ENCODE measurements around the gene CCDC85B. TPM values are rescaled to one million over a fixed set of nuclear protein-coding genes. Genes with fewer than 3 reads are reported as not detected.

CCDC85B gene
- total RNA-seq, 1 experiment from 2014 or later, result 14.7 TPM

- intact Hi-C loops (cut with micrococcal nuclease; ENCODE audit: unreplicated experiment), result loop anchor here (1.0 kb wide), 5 partner anchors 13 to 175 kb away; partner anchors contain the start of genes BANF1, EIF1AD, FOSL1 and KAT5
- Histone ChIP-seq H3K4me1 (peaks cover 31% of the 10 kb centered on the region), H3K36me3 (ENCODE audit: control insufficient read depth, insufficient read depth, low read length) (peaks cover 4% of the 10 kb centered on the region), H3K27me3 (replicated peaks; ENCODE audit: control insufficient read depth, insufficient read depth, low read length) (no peaks in the 10 kb centered on the region), H3K9me3 (no peaks in the 10 kb centered on the region), H3K4me3 (ENCODE audit: low read depth, low read length) (peak overlapping the region; percentile 68)
- H3K4me1 Mint-ChIP-seq (ENCODE audit: low read depth, unreplicated experiment), result peaks cover 31% of the 10 kb centered on the region
- ChIA-PET POLR2A (interaction anchor here (0.5 to 3.1 kb wide), 18 partner anchors 10 to 425 kb away, joined by 3 to 43 read pairs (median 6); partner anchors contain the start of genes BANF1, CFL1, EIF1AD and KAT5), CTCF (interaction anchor here (0.5 to 7.8 kb wide), 78 partner anchors 9 to 1071 kb away, joined by 3 to 241 read pairs (median 5); partner anchors contain the start of genes AP5B1, BANF1, CFL1 and CTSW)
- DNase-seq, result no peak
- H3K9me3 Mint-ChIP-seq (ENCODE audit: unreplicated experiment), result no peaks in the 10 kb centered on the region
- H3K36me3 Mint-ChIP-seq (ENCODE audit: insufficient read depth, unreplicated experiment), result peaks cover 56% of the 10 kb centered on the region
- H3K27ac Mint-ChIP-seq (ENCODE audit: unreplicated experiment), result peak overlapping the region; percentile 69
- no peaks in the 10 kb centered on the region for H3K27me3 Mint-ChIP-seq (ENCODE audit: insufficient read depth, unreplicated experiment)
- H3K4me3 Mint-ChIP-seq (ENCODE audit: unreplicated experiment), result peak overlapping the region; percentile 82
- BruUV-seq (replicated peaks), result TSS peak; percentile 38
- no peak for TF ChIP-seq CTCF (IDR thresholded peaks at IDR 0.05; ENCODE audit: insufficient read depth in 1 of 2, low read depth in 1 of 2, low read length in 1 of 2, severe bottlenecking in 1 of 2, unreplicated experiment in 1 of 2)
These were observed 2.7 kb upstream of the CCDC85B start for GRCh38 chr11:65887723-65888162.

- Mint-ChIP-seq H3K9me3 (ENCODE audit: unreplicated experiment) (no peaks in the 10 kb centered on the region), H3K27me3 (ENCODE audit: insufficient read depth, unreplicated experiment) (no peaks in the 10 kb centered on the region), H3K27ac (ENCODE audit: unreplicated experiment) (peak within 1 kb of the TSS; percentile 69), H3K4me1 (ENCODE audit: low read depth, unreplicated experiment) (peaks cover 33% of the 10 kb centered on the region), H3K36me3 (ENCODE audit: insufficient read depth, unreplicated experiment) (peaks cover 56% of the 10 kb centered on the region), H3K4me3 (ENCODE audit: unreplicated experiment) (peak within 1 kb of the TSS; percentile 82)
- peaks cover 3% of the 10 kb centered on the region for H3K36me3 ChIP-seq (ENCODE audit: control insufficient read depth, insufficient read depth, low read length)
- DNase-seq, result peak; percentile 98
- H3K9me3 ChIP-seq, result no peaks in the 10 kb centered on the region
- peaks cover 31% of the 10 kb centered on the region for H3K4me1 ChIP-seq
- peak; percentile 76 to 93 for TF ChIP-seq CTCF (IDR thresholded peaks at IDR 0.05; ENCODE audit: insufficient read depth in 1 of 2, low read depth in 1 of 2, low read length in 1 of 2, severe bottlenecking in 1 of 2, unreplicated experiment in 1 of 2)
- H3K4me3 ChIP-seq (ENCODE audit: low read depth, low read length), result peak within 1 kb of the TSS; percentile 68
- CTCF ChIA-PET, result interaction anchor here (0.5 to 7.8 kb wide), 81 partner anchors 9 to 1071 kb away, joined by 3 to 241 read pairs (median 5); partner anchors contain the start of genes AP5B1, BANF1, CFL1 and CTSW
- intact Hi-C loops (cut with micrococcal nuclease; ENCODE audit: unreplicated experiment), result loop anchor here (1.0 kb wide), 5 partner anchors 12 to 176 kb away; partner anchors contain the start of genes BANF1, EIF1AD, FOSL1 and KAT5
- BruUV-seq (replicated peaks), result no TSS peak
- no peaks in the 10 kb centered on the region for H3K27me3 ChIP-seq (replicated peaks; ENCODE audit: control insufficient read depth, insufficient read depth, low read length)
- POLR2A ChIA-PET, result interaction anchor here (0.5 to 3.1 kb wide), 19 partner anchors 10 to 424 kb away, joined by 3 to 43 read pairs (median 6); partner anchors contain the start of genes BANF1, CFL1, EIF1AD and KAT5
These were observed 2.2 kb upstream of the CCDC85B start, which contains the start of gene FIBP for GRCh38 chr11:65888163-65888814. TSS of gene FIBP (minus strand) at chr11:65888471. CDS start at chr11:65888418, 53 bp downstream.

Data from Caco-2 (cell line).